Measurements from ENCODE around the gene TMEM266. TPM values are rescaled to one million over a fixed set of nuclear protein-coding genes. Genes with fewer than 3 reads are reported as not detected.

Gene TMEM266
- total and polyA plus RNA-seq, 2 experiments from 2014 or later, result 0.42 to 5.0 TPM

DNA sequence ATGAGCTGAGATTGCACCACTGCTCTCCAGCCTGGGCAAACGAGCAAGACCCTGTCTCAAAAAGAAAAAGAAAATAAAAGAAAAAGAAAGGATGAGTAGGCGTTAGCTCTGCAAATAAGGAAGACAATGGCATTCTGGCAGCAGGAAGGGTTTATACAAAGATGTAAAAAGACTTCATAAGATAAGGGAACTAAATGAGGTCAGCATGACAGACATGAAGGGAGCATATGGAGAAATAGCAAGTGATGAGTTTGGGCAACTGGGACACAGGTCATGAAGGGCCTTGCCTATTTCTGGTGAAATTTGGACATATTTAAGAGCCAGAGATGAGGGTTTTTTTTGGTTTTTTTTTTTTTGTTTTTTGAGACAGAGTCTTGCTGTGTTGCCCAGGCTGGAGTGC lies 24.5 kb downstream of the TMEM266 start:
- no peaks in the 10 kb centered on the region for H3K36me3 ChIP-seq (ENCODE audit: insufficient read depth)
- no peaks in the 10 kb centered on the region for H3K9me3 Mint-ChIP-seq
- H3K4me3 Mint-ChIP-seq, result no peak overlapping the region
- no peaks in the 10 kb centered on the region for H3K36me3 Mint-ChIP-seq (ENCODE audit: low read depth)
- no peaks in the 10 kb centered on the region for H3K4me1 Mint-ChIP-seq
- no peaks in the 10 kb centered on the region for H3K27me3 ChIP-seq (ENCODE audit: insufficient read depth)
- H3K79me2 ChIP-seq (replicated peaks; ENCODE audit: insufficient read depth), result no peaks in the 10 kb centered on the region
- H4K20me1 ChIP-seq (replicated peaks; ENCODE audit: insufficient read depth), result no peaks in the 10 kb centered on the region; the same call in 1 of the 2 replicates
- no peak overlapping the region for H3K27ac Mint-ChIP-seq
- DNase-seq (ENCODE audit: low spot score), result no peak
- H3K27ac ChIP-seq (ENCODE audit: low read depth), result no peak overlapping the region
- H3K27me3 Mint-ChIP-seq (ENCODE audit: insufficient read depth, low read depth, poor library complexity), result peaks cover 2% of the 10 kb centered on the region
- H3F3A ChIP-seq (replicated peaks; ENCODE audit: low read depth), result no peaks in the 10 kb centered on the region
- H3K4me2 ChIP-seq, result no peak overlapping the region
- no peaks in the 10 kb centered on the region for H3K9me2 ChIP-seq (ENCODE audit: insufficient read depth)
- no peak overlapping the region for H2AFZ ChIP-seq
- H3K4me1 ChIP-seq (ENCODE audit: insufficient read depth), result no peaks in the 10 kb centered on the region
- TF ChIP-seq, protein P1, sequence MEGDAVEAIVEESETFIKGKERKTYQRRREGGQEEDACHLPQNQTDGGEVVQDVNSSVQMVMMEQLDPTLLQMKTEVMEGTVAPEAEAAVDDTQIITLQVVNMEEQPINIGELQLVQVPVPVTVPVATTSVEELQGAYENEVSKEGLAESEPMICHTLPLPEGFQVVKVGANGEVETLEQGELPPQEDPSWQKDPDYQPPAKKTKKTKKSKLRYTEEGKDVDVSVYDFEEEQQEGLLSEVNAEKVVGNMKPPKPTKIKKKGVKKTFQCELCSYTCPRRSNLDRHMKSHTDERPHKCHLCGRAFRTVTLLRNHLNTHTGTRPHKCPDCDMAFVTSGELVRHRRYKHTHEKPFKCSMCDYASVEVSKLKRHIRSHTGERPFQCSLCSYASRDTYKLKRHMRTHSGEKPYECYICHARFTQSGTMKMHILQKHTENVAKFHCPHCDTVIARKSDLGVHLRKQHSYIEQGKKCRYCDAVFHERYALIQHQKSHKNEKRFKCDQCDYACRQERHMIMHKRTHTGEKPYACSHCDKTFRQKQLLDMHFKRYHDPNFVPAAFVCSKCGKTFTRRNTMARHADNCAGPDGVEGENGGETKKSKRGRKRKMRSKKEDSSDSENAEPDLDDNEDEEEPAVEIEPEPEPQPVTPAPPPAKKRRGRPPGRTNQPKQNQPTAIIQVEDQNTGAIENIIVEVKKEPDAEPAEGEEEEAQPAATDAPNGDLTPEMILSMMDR (conservative IDR thresholded peaks at IDR 0.05; ENCODE audit: low read depth in 2 of 2), result no peak
- TF ChIP-seq ETS1 (IDR thresholded peaks at IDR 0.05), result no peak
- no peak for TF ChIP-seq EZH2phosphoT487 (IDR thresholded peaks at IDR 0.05; ENCODE audit: unreplicated experiment)
- TF ChIP-seq EZH2 (IDR thresholded peaks at IDR 0.05; ENCODE audit: low read depth, unreplicated experiment), result no peak
- TF ChIP-seq, protein P2, sequence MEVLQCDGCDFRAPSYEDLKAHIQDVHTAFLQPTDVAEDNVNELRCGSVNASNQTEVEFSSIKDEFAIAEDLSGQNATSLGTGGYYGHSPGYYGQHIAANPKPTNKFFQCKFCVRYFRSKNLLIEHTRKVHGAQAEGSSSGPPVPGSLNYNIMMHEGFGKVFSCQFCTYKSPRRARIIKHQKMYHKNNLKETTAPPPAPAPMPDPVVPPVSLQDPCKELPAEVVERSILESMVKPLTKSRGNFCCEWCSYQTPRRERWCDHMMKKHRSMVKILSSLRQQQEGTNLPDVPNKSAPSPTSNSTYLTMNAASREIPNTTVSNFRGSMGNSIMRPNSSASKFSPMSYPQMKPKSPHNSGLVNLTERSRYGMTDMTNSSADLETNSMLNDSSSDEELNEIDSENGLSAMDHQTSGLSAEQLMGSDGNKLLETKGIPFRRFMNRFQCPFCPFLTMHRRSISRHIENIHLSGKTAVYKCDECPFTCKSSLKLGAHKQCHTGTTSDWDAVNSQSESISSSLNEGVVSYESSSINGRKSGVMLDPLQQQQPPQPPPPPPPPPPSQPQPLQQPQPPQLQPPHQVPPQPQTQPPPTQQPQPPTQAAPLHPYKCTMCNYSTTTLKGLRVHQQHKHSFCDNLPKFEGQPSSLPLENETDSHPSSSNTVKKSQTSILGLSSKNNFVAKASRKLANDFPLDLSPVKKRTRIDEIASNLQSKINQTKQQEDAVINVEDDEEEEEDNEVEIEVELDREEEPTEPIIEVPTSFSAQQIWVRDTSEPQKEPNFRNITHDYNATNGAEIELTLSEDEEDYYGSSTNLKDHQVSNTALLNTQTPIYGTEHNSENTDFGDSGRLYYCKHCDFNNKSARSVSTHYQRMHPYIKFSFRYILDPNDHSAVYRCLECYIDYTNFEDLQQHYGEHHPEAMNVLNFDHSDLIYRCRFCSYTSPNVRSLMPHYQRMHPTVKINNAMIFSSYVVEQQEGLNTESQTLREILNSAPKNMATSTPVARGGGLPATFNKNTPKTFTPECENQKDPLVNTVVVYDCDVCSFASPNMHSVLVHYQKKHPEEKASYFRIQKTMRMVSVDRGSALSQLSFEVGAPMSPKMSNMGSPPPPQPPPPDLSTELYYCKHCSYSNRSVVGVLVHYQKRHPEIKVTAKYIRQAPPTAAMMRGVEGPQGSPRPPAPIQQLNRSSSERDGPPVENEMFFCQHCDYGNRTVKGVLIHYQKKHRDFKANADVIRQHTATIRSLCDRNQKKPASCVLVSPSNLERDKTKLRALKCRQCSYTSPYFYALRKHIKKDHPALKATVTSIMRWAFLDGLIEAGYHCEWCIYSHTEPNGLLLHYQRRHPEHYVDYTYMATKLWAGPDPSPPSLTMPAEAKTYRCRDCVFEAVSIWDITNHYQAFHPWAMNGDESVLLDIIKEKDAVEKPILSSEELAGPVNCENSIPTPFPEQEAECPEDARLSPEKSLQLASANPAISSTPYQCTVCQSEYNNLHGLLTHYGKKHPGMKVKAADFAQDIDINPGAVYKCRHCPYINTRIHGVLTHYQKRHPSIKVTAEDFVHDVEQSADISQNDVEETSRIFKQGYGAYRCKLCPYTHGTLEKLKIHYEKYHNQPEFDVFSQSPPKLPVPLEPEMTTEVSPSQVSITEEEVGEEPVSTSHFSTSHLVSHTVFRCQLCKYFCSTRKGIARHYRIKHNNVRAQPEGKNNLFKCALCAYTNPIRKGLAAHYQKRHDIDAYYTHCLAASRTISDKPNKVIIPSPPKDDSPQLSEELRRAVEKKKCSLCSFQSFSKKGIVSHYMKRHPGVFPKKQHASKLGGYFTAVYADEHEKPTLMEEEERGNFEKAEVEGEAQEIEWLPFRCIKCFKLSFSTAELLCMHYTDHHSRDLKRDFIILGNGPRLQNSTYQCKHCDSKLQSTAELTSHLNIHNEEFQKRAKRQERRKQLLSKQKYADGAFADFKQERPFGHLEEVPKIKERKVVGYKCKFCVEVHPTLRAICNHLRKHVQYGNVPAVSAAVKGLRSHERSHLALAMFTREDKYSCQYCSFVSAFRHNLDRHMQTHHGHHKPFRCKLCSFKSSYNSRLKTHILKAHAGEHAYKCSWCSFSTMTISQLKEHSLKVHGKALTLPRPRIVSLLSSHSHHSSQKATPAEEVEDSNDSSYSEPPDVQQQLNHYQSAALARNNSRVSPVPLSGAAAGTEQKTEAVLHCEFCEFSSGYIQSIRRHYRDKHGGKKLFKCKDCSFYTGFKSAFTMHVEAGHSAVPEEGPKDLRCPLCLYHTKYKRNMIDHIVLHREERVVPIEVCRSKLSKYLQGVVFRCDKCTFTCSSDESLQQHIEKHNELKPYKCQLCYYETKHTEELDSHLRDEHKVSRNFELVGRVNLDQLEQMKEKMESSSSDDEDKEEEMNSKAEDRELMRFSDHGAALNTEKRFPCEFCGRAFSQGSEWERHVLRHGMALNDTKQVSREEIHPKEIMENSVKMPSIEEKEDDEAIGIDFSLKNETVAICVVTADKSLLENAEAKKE (CRISPR knock-in tag; IDR thresholded peaks at IDR 0.05), result no peak
- no peak for TF ChIP-seq POLR2AphosphoS5 (IDR thresholded peaks at IDR 0.05; ENCODE audit: low read depth)
- TF ChIP-seq JUNB (IDR thresholded peaks at IDR 0.05; ENCODE audit: unreplicated experiment), result no peak
- no peak for ATAC-seq
- no peak overlapping the region for H3K4me3 ChIP-seq

All from GM23338 (cell line).